Epidermal melanocyte (primary cell): ENCODE results near the gene MOV10L1.

Experiments used
- DNase-seq: peaks from one replicate; pipeline ENCODE4 v3.0.0; 2011; ENCODE audit warnings: low spot score; ENCODE audit not compliant: insufficient read length

The MOV10L1 gene

DNA sequence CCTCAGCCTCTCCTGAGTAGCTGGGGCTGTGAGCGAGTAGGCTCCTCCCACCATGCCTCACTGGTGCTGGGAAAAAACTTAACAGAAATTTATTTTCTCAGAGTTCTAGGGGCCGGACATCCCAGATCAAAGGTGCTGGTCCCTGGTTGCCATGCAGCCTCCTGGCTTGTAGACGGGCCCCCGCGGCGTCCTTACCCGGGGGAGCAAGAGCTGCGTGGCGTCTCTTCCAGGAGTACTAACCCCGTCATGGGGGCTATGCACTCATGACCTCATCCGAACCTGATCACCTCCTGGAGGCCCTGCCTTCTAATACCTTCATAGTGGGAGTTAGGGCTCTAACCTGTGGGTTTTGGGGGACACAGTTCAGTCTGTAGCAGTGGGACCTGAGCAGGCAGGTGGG is 98.5 kb downstream of the MOV10L1 start:
- no peak for DNase-seq

DNA sequence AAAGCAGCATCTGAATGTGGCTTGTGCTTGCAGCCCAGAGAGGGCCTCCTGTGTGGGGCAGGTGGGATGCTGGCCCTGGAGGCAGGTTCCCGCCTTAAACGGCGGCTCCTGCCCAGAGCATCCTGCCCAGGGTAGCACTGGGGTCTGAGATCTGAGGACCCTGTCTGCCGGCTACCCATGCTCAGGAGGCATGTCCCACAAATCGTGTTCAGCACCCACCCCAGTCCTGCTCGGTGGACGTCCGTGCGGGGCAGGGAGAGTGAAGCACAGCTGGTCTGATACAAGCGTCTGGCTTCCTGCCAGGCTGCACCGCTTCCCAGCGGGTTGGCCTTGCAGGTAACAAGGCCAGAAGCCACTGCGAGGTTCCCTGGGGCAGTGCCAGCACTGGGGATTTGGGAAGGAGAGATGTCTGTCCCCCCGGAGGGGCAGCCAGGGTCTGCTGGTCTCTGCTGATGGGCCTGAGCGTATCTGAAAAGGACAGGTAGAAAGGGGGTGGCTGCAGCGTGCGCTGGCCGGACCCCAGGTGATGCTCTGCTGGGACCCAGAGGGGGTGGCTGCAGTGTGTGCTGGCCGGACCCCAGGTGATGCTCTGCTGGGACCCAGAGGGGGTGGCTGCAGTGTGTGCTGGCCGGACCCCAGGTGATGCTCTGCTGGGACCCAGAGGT is 99.5 kb downstream of the MOV10L1 start:
- no peak for DNase-seq

DNA sequence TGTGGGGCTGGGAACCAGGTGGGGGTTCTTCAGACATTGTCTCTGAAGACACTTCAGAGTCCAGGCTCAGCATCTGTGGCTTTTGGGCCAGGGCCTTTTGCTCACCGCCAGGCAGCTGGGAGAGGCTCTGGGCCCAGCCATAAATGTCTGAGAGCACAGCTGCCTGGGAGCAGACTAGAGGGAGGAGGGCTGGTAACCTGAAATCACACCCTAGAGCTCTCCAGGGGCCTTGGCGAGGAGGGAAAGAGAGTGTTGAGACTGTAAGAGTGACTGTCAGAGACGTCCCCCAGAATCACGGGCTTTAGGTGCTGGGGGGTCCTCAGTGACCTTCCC is 100.0 kb downstream of the MOV10L1 start:
- DNase-seq, result no peak

DNA sequence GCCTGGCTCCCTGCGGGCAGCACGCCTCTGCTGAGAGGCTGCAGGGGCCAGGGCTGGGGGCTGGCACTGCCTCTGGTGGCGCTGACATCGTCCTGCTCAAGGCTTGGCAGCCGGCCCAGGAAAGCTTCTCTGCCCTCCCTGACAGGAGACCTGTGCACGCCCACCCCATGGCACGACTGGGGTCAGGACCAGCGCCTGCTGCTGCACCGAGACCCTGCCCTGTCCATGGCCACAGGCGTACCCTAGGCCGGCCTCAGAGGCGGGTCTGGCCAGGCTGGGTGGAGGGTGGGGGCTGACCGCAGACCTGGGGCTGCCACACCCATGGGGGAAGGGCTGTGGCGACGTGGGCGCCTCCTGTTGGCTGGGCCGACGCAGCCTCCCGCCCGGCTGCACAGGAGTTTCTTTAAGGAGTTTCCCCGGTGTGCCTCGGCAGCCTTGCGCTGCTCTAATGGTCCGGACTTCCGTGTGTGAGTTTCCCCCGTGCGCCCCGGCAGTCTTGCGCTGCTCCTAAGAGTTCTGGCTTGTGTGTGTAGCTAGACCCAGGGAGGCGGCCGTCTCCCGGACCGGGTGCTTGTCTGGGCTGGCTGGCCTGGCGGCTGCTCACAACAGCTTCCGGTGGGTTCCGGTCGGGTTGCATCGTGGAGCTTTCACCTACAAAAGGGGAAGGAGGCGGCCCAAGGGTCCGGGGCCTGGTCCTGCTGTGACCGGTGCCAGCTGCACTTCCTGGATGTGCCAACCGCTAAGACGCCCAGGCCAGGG is 100.6 kb downstream of the MOV10L1 start:
- peak; percentile 80 for DNase-seq

DNA sequence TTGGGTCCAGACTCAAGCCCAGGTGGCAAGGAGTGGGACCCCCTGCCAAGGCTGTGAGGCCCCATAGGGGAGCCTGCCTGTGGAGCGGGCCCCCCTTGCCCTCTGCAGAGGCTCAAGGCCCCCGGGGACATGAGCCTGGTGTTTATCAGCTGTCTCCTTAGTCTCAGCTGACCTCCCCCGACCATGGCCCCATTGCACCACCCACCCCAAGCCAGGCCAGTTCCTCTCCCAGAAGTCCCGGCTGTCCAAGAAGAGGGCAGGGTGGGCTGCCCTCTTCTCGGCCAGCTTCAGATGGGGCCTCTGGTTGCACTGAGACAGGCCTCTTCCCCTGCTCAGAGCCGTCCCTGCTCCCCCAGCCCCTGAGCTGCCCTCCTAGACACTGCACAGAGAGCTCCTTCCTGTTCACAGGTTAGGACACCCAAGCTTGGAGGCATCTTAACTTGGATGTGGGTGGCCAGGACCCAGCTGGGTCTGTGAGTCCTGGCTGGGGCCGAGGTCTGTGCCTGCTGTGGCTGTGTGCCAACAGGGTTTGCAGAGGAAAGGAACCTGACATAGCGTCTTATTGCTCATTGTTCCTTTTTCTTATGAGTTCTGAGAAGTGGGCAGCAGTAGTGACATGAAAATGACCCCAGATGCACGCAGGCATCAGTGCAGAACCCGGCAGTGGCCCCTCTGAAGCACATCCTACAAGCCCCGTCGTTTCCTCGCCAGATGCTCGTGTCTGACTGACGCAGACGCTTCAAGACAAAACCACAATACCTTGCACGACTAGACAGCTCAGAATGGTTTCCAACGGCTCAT is 101.3 kb downstream of the MOV10L1 start:
- no peak for DNase-seq

DNA sequence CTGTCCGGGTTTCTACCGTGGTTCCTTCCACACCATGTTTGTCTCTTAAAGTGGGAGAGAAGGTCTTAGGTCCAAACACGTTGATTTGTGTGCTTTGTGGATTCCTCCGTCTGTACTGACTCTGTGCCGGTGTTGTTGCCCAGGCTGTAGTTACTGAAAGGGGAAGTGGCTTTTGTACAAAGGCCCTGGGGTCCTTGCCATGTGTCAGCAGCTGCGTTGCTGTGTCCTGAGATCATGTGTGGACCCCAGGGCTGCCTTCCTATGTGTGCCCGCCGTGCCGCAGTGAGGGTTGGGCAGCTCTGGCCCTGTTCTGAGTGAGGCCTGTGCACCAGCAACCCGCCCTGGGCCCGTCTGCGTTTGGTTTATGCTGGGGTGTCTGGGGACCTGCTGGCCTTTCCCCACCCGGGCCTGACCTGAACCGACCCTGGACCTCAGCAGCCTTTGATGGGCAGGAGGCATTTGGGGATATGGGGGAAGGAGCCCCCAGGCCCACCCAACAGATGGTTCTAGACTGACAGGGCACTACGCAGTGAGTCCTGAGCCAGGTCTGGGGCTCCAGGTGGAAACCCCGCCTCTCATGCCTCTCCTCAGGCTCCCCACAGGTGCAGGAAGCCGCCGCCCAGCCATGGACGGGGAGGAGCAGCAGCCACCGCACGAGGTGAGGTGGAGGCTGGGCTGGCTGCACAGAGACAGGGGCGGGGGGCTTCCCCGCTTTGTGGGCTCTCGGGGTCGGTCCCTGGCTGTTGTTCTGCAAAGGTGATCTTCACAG is 102.8 kb downstream of the MOV10L1 start:
- DNase-seq, result no peak

DNA sequence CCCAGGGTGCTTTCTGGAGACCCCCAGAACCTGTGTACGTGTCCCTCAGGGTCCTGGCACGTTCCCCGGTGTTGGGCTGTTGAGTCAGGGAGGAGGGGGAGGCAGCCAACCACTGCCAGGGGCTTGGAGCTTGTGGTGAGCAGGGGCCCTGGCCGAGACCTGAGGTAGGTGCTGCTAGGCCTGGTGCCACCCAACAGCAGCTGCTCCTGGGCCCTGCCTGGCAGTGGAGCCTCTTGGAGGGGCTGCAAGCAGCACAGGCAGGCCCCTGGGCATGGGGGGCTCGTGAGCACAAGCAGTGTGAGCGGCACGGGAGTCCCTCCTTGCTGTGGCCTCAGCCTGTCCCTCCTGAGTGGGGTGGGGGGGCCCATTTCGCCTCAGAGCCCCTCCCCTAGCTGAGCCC is 103.8 kb downstream of the MOV10L1 start:
- no peak for DNase-seq

DNA sequence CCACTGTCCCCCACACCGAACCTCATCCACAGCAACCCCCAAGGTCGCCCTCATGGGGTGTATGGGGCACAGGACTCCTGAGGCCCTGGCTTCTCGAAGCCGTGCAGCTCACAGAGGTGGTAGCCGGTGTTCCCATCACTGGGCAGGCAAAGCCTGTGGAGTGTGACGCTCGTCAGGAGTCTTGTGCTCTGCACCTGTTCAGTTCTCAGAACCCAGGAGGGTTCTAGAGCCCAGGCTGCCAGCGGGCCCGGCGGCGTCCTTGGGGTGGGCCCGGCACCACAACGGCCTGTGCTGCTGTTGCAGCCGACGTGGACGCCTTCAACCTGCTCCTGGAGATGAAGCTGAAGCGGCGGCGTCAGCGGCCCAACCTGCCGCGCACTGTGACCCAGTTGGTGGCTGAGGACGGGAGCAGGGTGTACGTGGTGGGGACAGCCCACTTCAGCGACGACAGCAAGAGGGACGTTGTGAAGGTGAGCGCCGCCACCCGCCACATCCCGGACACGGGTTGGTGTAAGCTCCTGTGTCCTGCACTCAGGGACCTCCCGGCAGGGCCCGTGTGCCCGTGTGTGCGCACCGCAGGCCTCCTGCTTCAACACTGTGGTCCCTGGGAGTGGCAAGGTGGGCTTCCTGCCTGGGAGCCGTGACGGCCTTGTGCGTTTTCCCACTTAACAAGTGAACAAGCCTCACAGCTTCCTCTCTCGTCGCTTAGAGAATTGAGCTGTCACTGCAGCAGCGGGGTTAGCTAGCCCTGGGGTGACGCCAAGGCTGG is 104.4 kb downstream of the MOV10L1 start:
- DNase-seq, result no peak

DNA sequence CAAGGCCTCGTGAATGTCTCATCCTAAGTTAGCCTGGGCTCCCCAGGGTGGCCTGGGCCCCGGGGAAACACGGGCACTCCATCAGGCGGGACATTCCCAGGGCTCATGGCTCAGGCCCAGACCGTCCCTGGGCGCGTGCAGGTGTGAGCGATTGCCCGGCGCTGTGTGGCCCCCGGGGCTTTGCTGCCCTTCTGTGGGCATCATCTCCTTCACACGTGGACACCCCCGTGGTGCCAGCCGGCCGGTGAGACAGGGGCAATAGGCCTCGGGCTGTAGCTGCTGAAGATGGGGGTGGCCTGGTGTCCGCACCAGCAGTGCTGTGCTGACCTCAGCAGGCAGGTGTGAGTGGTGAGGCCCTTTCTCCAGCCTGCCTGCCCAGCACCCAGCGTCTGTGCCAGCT is 106.5 kb downstream of the MOV10L1 start:
- DNase-seq, result no peak

DNA sequence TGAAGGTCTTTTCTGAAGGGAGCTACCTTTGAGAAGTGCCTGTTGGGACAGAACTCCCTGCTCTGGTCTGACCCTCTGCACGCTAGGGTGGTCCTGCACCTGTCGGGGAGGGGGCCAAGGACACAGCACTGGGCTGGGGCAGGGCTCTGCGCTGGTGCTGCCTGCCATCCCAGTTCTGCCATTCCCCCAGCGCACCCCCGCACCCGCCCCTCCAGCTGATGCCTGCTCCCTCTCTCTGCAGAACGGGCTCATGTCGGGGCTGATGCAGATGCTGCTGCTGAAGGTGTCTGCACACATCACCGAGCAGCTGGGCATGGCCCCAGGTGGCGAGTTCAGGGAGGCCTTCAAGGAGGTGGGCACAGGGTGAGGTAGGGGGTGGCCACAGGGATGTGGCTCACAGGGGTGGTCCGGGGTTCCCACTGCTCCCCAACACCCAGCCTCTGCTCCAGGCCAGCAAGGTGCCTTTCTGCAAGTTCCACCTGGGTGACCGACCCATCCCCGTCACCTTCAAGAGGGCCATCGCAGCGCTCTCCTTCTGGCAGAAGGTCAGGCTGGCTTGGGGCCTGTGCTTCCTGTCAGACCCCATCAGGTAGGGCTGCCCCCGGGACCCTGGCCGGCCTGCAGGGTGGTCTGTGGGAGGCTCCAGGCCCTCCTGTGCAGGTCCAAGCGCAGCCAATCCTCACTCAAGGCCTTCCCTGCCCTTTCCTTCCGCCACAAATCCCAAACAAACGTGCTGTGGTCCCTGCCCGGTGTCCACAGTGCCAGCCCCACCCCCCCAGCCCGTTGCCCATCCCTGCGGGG is 107.4 kb downstream of the MOV10L1 start:
- DNase-seq, result no peak

DNA sequence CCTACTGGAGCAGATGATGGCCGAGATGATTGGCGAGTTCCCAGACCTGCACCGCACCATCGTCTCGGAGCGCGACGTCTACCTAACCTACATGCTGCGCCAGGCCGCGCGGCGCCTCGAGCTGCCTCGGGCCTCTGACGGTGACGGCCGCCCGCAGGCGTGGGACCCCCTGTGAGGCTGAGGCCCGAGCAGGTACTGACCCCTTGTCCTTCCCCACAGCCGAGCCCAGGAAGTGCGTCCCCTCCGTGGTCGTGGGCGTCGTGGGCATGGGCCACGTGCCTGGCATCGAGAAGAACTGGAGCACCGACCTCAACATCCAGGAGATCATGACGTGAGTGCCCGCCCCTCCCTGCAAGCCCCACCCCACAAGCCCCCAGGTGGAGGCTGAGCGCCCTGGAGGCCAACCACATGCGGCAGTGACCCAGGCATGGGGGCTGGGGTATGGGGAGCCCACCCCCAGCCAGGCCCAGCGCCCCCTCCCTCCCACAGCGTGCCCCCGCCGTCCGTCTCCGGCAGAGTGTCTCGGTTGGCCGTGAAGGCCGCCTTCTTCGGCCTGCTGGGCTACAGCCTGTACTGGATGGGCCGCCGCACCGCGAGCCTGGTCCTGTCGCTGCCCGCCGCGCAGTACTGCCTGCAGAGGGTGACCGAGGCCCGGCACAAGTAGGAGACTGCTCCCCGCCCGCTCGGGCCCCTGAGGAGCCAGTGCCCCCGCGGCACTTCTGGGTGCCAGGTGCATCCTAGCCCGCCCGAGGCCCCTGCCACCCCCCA is 108.2 kb downstream of the MOV10L1 start:
- no peak for DNase-seq

DNA sequence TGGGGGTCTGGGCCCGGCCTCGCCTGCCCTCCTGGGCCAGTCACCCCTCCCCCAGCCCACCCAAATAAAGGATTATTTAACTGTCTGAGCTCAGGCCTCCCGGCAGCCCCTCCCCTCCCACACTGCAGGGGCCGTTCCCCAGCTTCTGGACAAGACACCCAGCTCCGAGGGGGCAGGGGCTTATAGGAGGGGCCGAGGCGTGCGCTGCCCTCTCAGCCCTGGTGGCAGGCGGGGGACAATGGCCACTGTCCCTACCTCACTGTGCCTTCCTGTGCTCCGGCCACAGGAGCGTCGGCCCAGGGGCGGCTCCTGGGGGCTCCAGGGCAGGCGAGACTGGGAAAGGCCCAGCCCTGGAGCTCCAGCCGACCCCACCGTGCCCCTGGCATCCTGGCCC is 108.8 kb downstream of the MOV10L1 start:
- no peak for DNase-seq

DNA sequence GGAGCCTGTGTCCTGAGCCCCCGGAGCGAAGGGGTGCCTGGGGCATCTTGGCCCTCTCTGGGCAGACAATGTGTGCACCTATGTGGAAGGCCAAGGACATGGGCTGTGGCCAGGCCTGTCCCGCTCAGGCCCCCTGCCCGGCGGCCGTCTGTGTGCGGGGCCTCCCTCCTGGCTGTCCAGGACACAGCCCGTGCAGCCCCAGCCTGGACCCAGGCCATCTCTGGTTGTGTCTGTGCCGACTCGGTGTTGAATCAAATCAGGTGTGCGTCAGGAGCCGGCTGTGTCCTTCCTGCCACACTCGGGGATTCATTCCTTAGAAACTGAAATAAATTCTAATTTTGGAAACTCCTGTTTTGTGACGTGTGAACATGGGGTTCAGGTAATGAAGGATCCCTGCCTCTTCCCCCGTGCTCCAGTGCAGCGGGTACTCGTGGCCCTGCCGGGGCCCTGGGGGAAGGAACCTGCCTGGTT is 109.5 kb downstream of the MOV10L1 start:
- no peak for DNase-seq

DNA sequence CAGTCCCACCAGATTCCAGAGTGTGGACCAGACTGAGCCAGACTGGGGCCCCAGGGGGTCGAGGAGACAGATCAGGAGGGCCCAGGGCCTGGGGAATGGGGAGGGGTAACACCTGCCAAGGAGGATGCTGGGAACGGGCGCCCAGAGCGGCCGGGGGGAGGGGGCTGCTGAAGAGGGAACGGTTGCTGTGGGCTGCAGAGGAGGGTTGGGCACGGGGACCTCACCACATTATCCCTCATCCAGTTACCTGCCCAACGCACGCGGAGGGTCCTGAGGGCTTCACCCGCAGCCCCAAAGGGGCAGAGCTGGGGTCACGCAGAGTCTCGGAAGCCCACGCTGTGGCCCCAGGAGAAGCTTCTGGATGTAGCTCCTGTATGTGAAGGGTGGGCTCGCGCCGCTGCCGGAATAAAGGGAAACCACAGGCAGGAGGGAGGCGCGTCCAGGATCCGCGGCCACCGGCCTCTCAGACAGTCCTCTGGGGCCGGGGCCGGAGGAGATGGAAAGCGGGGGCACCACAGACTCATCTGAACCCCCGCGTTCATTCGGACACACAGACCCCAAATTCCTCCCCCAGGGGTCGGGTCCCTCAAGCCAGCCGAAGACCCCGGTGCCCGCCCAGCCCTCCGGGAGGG is 110.1 kb downstream of the MOV10L1 start:
- no peak for DNase-seq

DNA sequence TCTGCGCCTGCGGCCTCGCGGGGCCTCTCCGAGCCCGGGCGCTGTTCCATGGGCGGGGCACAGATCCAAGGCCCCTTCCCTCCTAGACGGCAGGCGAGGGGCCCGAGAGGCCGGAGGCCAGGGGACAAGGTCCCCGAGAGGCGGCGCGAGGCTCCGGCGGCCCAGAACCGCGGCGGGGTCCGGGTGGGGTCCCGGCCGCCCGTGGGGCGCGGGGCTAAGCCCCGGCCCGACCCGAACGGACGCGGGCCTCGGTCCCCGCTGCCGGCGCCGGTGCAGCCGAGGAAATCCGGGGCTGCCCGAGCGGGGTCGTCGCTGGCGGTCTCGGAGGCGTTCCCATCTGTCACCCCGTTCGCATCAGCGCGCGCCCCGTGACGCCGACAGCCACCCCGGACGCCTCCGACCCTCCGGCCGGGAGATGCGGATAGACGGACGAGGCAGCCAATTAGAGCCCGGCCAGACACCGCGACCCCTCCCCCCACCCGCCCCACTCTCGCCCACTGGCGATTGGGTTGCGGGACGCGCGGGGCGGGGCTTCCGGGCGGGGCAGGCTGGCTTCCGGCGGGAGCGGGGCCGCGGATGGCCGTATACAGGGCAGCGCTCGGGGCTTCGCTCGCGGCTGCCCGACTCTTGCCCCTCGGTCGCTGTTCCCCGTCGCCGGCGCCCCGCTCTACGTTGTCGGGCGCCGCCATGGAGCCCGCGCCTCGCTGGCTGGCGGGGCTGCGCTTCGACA is 110.8 kb downstream of the MOV10L1 start, which contains the start of gene SELENOO:
TSS of gene SELENOO (plus strand) at position 551 of the 730 bp plus-strand sequence. CDS start at position 577, 26 bp downstream.
- peak; percentile 100 for DNase-seq

DNA sequence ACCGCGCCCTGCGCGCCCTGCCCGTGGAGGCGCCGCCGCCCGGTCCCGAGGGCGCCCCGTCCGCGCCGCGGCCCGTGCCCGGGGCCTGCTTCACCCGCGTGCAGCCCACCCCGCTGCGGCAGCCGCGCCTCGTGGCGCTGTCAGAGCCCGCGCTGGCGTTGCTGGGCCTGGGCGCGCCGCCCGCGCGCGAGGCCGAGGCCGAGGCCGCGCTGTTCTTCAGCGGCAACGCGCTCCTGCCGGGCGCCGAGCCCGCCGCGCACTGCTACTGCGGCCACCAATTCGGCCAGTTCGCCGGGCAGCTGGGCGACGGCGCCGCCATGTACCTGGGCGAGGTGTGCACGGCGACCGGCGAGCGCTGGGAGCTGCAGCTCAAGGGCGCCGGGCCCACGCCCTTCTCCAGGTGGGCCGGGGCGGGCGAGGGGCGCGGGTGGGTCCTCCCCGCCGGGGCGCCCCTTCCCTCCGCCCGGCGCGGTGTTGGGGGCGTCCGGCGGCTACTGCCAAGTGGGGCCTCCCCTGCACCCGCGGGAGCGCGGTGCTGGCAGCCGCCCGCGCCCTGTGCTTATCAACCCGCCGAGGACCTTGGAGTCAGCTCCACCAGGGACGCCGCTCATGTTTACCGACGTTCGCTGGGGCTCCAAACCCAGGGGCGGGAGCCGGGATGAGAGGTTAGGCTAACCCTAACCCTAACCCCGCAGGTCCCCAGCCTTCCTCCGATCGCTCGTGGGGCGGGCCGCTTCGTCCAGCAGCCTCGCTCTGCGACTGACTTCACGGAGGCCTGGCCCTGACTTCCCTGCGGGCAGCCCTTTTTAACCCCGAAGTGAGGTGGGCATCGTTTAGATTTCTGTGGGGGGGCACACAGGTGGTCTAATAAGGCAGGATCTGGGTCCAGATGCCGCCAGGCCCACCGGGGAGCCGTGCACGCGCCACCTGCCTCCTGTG is 111.7 kb downstream of the MOV10L1 start:
- DNase-seq, result peak; percentile 55
